Osteoblast (primary cell): Measurements from ENCODE around the gene FAM163A. TPM values are rescaled to one million over a fixed set of nuclear protein-coding genes. Genes with fewer than 3 reads are reported as not detected.

Experiments
- DNase-seq: peaks from one replicate; pipeline ENCODE4 v3.0.0; 2011; ENCODE audit warnings: low spot score, mixed read lengths; ENCODE audit not compliant: insufficient read length; ENCODE audit errors: missing footprints
- H2AFZ ChIP-seq: 2 replicates; pipeline ENCODE4 v1.6.0; 2011; ENCODE audit warnings: mild to moderate bottlenecking, low read length
- H3K27ac ChIP-seq: 2 replicates; pipeline ENCODE4 v1.5.1; 2011; ENCODE audit warnings: mild to moderate bottlenecking, low read depth, low read length, moderate library complexity
- H3K27me3 ChIP-seq: 2 replicates; pipeline ENCODE4 v1.6.0; 2012; ENCODE audit warnings: mild to moderate bottlenecking, control low read depth, inconsistent platforms, low read length, moderate library complexity; ENCODE audit not compliant: insufficient read depth
- H3K36me3 ChIP-seq: 2 replicates; pipeline ENCODE4 v1.5.1; 2011; ENCODE audit warnings: mild to moderate bottlenecking, low read length, control low read depth, moderate library complexity; ENCODE audit not compliant: insufficient read depth
- H3K4me1 ChIP-seq: 2 replicates; pipeline ENCODE4 v1.5.1; 2011; ENCODE audit warnings: mild to moderate bottlenecking, low read length, control low read depth, moderate library complexity; ENCODE audit not compliant: insufficient read depth
- H3K4me2 ChIP-seq: 2 replicates; pipeline ENCODE4 v1.6.0; 2011; ENCODE audit warnings: mild to moderate bottlenecking, low read length; ENCODE audit not compliant: insufficient read depth
- H3K4me3 ChIP-seq: fragments of 200-600 bp; sonication (generic); 3 replicates; pipeline ENCODE4 v1.5.1; 2012; ENCODE audit warnings: mild to moderate bottlenecking, low read length, inconsistent platforms; ENCODE audit not compliant: insufficient read depth
- H3K79me2 ChIP-seq: 2 replicates; pipeline ENCODE4 v1.6.0; 2012; ENCODE audit warnings: mild to moderate bottlenecking, low read length, control low read depth, inconsistent platforms; ENCODE audit not compliant: insufficient read depth
- H3K9me3 ChIP-seq: 2 replicates; pipeline ENCODE4 v1.5.1; 2011; ENCODE audit warnings: low read depth, low read length, control low read depth
- H4K20me1 ChIP-seq: 2 replicates; pipeline ENCODE4 v1.6.0; 2012; ENCODE audit warnings: mild to moderate bottlenecking, low read length, control low read depth; ENCODE audit not compliant: insufficient read depth
- total RNA-seq: library from RNA; depleted of rRNA; stranded (reverse); fragments of >200 nt; gene quantifications from 2 replicates; pipeline ENCODE4 v1.2.3, GENCODE V29; 2012
- TF ChIP-seq, protein P1 (sequence below): IDR thresholded peaks from 2 replicates; pipeline ENCODE4 v1.5.1; 2011; ENCODE audit warnings: mild to moderate bottlenecking, low read depth, low read length, moderate library complexity; ENCODE audit errors: extremely low read depth

Gene FAM163A
- total RNA-seq, 1 donor = not detected

DNA sequence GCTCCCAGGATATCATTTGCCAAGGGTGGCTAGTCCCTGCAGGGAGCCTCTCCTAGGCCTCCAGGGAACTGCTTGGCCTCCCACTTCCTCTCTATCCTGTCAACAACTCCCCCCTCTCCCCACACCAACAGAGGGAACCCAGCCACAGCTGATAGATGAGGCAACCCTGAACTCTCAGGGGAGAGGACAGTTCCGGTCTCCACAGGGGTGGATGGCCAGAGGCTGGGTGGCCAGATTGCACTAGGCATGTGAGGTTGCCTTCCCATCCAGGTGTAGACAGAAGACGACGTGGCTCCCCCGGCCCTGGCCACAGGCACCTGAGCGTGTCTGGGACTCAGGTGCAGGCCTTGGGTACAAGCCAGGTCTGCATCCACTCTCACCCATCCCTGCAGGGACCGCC, 81.2 kb downstream of the FAM163A start:
- Histone ChIP-seq H2AFZ (no peak overlapping the region), H3K4me2 (no peak overlapping the region), H3K36me3 (no peaks in the 10 kb centered on the region), H3K4me1 (no peaks in the 10 kb centered on the region), H3K27me3 (peaks cover 2% of the 10 kb centered on the region), H3K27ac (no peak overlapping the region), H3K4me3 (no peak overlapping the region), H3K79me2 (no peaks in the 10 kb centered on the region), H4K20me1 (no peaks in the 10 kb centered on the region), H3K9me3 (no peaks in the 10 kb centered on the region)
- TF ChIP-seq, protein P1, sequence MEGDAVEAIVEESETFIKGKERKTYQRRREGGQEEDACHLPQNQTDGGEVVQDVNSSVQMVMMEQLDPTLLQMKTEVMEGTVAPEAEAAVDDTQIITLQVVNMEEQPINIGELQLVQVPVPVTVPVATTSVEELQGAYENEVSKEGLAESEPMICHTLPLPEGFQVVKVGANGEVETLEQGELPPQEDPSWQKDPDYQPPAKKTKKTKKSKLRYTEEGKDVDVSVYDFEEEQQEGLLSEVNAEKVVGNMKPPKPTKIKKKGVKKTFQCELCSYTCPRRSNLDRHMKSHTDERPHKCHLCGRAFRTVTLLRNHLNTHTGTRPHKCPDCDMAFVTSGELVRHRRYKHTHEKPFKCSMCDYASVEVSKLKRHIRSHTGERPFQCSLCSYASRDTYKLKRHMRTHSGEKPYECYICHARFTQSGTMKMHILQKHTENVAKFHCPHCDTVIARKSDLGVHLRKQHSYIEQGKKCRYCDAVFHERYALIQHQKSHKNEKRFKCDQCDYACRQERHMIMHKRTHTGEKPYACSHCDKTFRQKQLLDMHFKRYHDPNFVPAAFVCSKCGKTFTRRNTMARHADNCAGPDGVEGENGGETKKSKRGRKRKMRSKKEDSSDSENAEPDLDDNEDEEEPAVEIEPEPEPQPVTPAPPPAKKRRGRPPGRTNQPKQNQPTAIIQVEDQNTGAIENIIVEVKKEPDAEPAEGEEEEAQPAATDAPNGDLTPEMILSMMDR = no peak
- DNase-seq = no peak

DNA sequence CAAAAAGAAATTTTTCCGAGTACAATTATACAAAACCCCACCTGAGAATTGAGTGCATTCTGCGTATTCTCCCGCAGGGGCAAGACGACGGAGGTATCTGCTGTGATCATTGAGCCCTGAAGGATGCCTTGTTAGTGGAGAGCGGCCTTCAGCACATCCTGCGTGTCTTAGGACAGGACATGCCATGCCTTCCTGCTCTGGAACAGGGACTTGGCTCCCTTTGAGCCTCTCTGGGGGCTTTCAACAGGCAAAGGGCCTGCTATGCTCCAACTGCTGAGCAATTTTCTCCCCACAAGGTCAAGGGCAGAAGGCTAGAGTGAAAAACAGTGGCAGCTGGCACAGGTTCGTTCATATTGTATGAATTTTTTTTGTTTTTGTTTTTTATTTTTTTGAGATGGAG, 82.1 kb downstream of the FAM163A start:
- no peak overlapping the region for H3K27ac ChIP-seq
- no peak overlapping the region for H3K4me3 ChIP-seq
- H3K79me2 ChIP-seq = no peaks in the 10 kb centered on the region
- H3K4me1 ChIP-seq = no peaks in the 10 kb centered on the region
- H3K4me2 ChIP-seq = no peak overlapping the region
- H3K36me3 ChIP-seq = no peaks in the 10 kb centered on the region
- H3K9me3 ChIP-seq = no peaks in the 10 kb centered on the region
- no peaks in the 10 kb centered on the region for H4K20me1 ChIP-seq
- DNase-seq = no peak
- TF ChIP-seq, protein P1 = no peak
- peaks cover 2% of the 10 kb centered on the region for H3K27me3 ChIP-seq
- no peak overlapping the region for H2AFZ ChIP-seq

DNA sequence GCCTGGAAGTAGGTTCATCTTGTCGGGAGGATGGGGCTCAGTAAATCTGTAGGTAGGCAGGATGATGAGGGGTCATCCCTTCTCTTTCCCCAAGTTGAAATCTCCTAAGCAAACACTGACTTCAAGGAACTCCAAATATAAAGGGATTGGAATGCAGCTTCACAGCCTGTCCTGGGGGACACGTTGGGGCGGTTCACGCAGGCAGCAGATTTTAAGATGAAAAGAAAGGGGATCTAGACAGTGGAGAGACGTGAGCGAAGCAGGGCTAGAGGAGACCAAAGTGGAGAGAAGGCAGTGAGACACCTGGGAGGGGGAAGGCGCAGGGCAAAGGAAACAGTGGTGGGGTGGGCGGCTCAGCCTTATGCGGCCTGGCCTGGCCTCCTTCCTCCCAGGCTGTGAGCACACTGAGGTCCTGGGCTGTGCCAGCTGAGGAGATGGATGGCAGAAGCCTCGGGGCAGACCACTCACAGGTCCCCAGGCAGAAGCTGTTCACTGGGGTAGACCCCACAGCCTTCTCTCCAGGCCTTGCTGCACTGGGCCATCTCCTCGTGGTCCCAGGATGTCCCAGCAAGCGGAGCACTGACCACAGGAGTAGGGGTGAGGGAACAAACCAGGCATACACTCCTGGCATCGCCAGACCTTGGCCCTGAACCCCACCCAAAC, 82.8 kb downstream of the FAM163A start:
- H3K9me3 ChIP-seq = no peaks in the 10 kb centered on the region
- TF ChIP-seq, protein P1 = no peak
- no peak overlapping the region for H3K4me2 ChIP-seq
- no peak overlapping the region for H3K27ac ChIP-seq
- H3K27me3 ChIP-seq = peaks cover 7% of the 10 kb centered on the region
- no peak for DNase-seq
- no peaks in the 10 kb centered on the region for H3K79me2 ChIP-seq
- H2AFZ ChIP-seq = no peak overlapping the region
- no peak overlapping the region for H3K4me3 ChIP-seq
- no peaks in the 10 kb centered on the region for H3K36me3 ChIP-seq
- H3K4me1 ChIP-seq = no peaks in the 10 kb centered on the region
- no peaks in the 10 kb centered on the region for H4K20me1 ChIP-seq

DNA sequence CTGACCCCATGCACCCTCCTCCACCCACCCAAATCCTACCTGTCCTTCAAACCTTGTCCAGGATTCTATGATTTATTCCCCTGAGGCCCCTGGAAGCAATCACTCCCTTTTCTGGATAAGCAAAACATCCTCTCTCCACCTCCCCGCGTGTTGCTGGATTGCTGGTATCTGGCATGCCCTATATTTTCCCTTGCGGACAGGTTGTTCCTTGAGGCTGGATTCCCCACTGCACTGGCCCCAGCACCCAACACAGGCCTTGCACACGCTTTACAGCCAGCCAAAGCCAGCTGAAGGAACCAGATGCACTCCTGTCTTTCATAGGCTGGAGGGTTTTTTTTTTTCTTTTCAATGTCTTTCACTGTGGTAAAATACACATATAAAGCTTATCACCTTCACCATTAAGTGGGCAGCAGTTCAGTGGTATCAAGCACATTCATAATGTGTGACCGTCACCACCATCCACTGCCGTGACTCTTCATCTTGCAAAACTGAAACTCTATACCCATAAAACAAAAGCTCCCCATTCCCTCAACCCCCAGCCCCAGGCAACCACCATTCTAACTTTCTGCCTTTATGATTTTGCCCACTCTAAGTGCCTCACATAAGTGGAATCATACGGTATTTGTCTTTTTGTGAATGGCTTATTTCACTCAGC, 83.7 kb downstream of the FAM163A start:
- no peak overlapping the region for H3K27ac ChIP-seq
- DNase-seq = no peak
- TF ChIP-seq, protein P1 = no peak

More for the DNA sequence above, 83.7 kb downstream of the FAM163A start:
- Histone ChIP-seq H3K4me1 (no peaks in the 10 kb centered on the region), H3K79me2 (no peaks in the 10 kb centered on the region), H3K9me3 (no peaks in the 10 kb centered on the region), H2AFZ (no peak overlapping the region), H3K36me3 (no peaks in the 10 kb centered on the region), H3K4me3 (no peak overlapping the region), H4K20me1 (no peaks in the 10 kb centered on the region), H3K27me3 (peaks cover 8% of the 10 kb centered on the region), H3K4me2 (no peak overlapping the region)
